Measurements from ENCODE around the gene CRTAC1.

The CRTAC1 gene

GRCh38 chr10:97964748-97965147 lies 65.7 kb downstream of the CRTAC1 start:
- no peak overlapping the region for H3K9ac ChIP-seq (ENCODE audit: low read length)
- no peak overlapping the region for H3K27ac ChIP-seq (ENCODE audit: low read depth, low read length)
- H3K36me3 ChIP-seq (ENCODE audit: insufficient read depth, low read length) = no peaks in the 10 kb centered on the region
- no peak overlapping the region for H3K4me3 ChIP-seq (ENCODE audit: low read depth in 1 of 2, low read length in 2 of 2)
- no peaks in the 10 kb centered on the region for H3K27me3 ChIP-seq (ENCODE audit: control insufficient read depth in 1 of 2, insufficient read depth in 2 of 2, low read length in 2 of 2)
- no peaks in the 10 kb centered on the region for H3K9me3 ChIP-seq (ENCODE audit: low read length)
- no peaks in the 10 kb centered on the region for H3K4me1 ChIP-seq (ENCODE audit: insufficient read depth, low read length)

- Histone ChIP-seq H3K9ac (ENCODE audit: low read length) (no peak overlapping the region), H3K36me3 (ENCODE audit: insufficient read depth, low read length) (no peaks in the 10 kb centered on the region), H3K27me3 (ENCODE audit: control insufficient read depth in 1 of 2, insufficient read depth in 2 of 2, low read length in 2 of 2) (no peaks in the 10 kb centered on the region), H3K4me1 (ENCODE audit: insufficient read depth, low read length) (no peaks in the 10 kb centered on the region), H3K9me3 (ENCODE audit: low read length) (no peaks in the 10 kb centered on the region), H3K27ac (ENCODE audit: low read depth, low read length) (no peak overlapping the region), H3K4me3 (ENCODE audit: low read depth in 1 of 2, low read length in 2 of 2) (no peak overlapping the region)
These were observed 68.5 kb downstream of the CRTAC1 start for GRCh38 chr10:97961945-97962344.

GRCh38 chr10:97960269-97961056 lies 70.0 kb downstream of the CRTAC1 start:
- H3K4me3 ChIP-seq (ENCODE audit: low read depth in 1 of 2, low read length in 2 of 2) = no peak overlapping the region
- H3K9me3 ChIP-seq (ENCODE audit: low read length) = no peaks in the 10 kb centered on the region
- no peak overlapping the region for H3K27ac ChIP-seq (ENCODE audit: low read depth, low read length)
- no peak overlapping the region for H3K9ac ChIP-seq (ENCODE audit: low read length)
- no peaks in the 10 kb centered on the region for H3K27me3 ChIP-seq (ENCODE audit: control insufficient read depth in 1 of 2, insufficient read depth in 2 of 2, low read length in 2 of 2)
- H3K4me1 ChIP-seq (ENCODE audit: insufficient read depth, low read length) = no peaks in the 10 kb centered on the region
- H3K36me3 ChIP-seq (ENCODE audit: insufficient read depth, low read length) = no peaks in the 10 kb centered on the region

- Histone ChIP-seq H3K27ac (ENCODE audit: low read depth, low read length) (no peak overlapping the region), H3K4me1 (ENCODE audit: insufficient read depth, low read length) (no peaks in the 10 kb centered on the region), H3K4me3 (ENCODE audit: low read depth in 1 of 2, low read length in 2 of 2) (no peak overlapping the region), H3K9ac (ENCODE audit: low read length) (no peak overlapping the region), H3K27me3 (ENCODE audit: control insufficient read depth in 1 of 2, insufficient read depth in 2 of 2, low read length in 2 of 2) (no peaks in the 10 kb centered on the region), H3K36me3 (ENCODE audit: insufficient read depth, low read length) (no peaks in the 10 kb centered on the region), H3K9me3 (ENCODE audit: low read length) (peaks cover 3% of the 10 kb centered on the region)
These were observed 81.0 kb downstream of the CRTAC1 start for GRCh38 chr10:97949462-97949861.

- Histone ChIP-seq H3K27ac (ENCODE audit: low read depth, low read length) (no peak overlapping the region), H3K9me3 (ENCODE audit: low read length) (peaks cover 3% of the 10 kb centered on the region), H3K4me1 (ENCODE audit: insufficient read depth, low read length) (no peaks in the 10 kb centered on the region), H3K4me3 (ENCODE audit: low read depth in 1 of 2, low read length in 2 of 2) (no peak overlapping the region), H3K27me3 (ENCODE audit: control insufficient read depth in 1 of 2, insufficient read depth in 2 of 2, low read length in 2 of 2) (no peaks in the 10 kb centered on the region), H3K36me3 (ENCODE audit: insufficient read depth, low read length) (no peaks in the 10 kb centered on the region), H3K9ac (ENCODE audit: low read length) (no peak overlapping the region)
These were observed 81.6 kb downstream of the CRTAC1 start for GRCh38 chr10:97948822-97949221.

GRCh38 chr10:97944772-97945171 lies 85.6 kb downstream of the CRTAC1 start:
- H3K27me3 ChIP-seq (ENCODE audit: control insufficient read depth in 1 of 2, insufficient read depth in 2 of 2, low read length in 2 of 2) = no peaks in the 10 kb centered on the region
- H3K36me3 ChIP-seq (ENCODE audit: insufficient read depth, low read length) = no peaks in the 10 kb centered on the region
- H3K27ac ChIP-seq (ENCODE audit: low read depth, low read length) = no peak overlapping the region
- no peaks in the 10 kb centered on the region for H3K4me1 ChIP-seq (ENCODE audit: insufficient read depth, low read length)
- H3K9me3 ChIP-seq (ENCODE audit: low read length) = peaks cover 3% of the 10 kb centered on the region
- no peak overlapping the region for H3K4me3 ChIP-seq (ENCODE audit: low read depth in 1 of 2, low read length in 2 of 2)
- no peak overlapping the region for H3K9ac ChIP-seq (ENCODE audit: low read length)

GRCh38 chr10:97943294-97943693 lies 87.1 kb downstream of the CRTAC1 start:
- H3K4me3 ChIP-seq (ENCODE audit: low read depth in 1 of 2, low read length in 2 of 2) = no peak overlapping the region
- no peak overlapping the region for H3K27ac ChIP-seq (ENCODE audit: low read depth, low read length)
- no peaks in the 10 kb centered on the region for H3K27me3 ChIP-seq (ENCODE audit: control insufficient read depth in 1 of 2, insufficient read depth in 2 of 2, low read length in 2 of 2)
- H3K9ac ChIP-seq (ENCODE audit: low read length) = no peak overlapping the region
- H3K4me1 ChIP-seq (ENCODE audit: insufficient read depth, low read length) = no peaks in the 10 kb centered on the region
- no peaks in the 10 kb centered on the region for H3K36me3 ChIP-seq (ENCODE audit: insufficient read depth, low read length)
- peaks cover 3% of the 10 kb centered on the region for H3K9me3 ChIP-seq (ENCODE audit: low read length)

GRCh38 chr10:97940534-97940933 lies 89.9 kb downstream of the CRTAC1 start:
- H3K9me3 ChIP-seq (ENCODE audit: low read length) = peaks cover 3% of the 10 kb centered on the region
- no peak overlapping the region for H3K4me3 ChIP-seq (ENCODE audit: low read depth in 1 of 2, low read length in 2 of 2)
- H3K9ac ChIP-seq (ENCODE audit: low read length) = no peak overlapping the region
- no peak overlapping the region for H3K27ac ChIP-seq (ENCODE audit: low read depth, low read length)
- H3K36me3 ChIP-seq (ENCODE audit: insufficient read depth, low read length) = no peaks in the 10 kb centered on the region
- H3K4me1 ChIP-seq (ENCODE audit: insufficient read depth, low read length) = no peaks in the 10 kb centered on the region
- H3K27me3 ChIP-seq (ENCODE audit: control insufficient read depth in 1 of 2, insufficient read depth in 2 of 2, low read length in 2 of 2) = no peaks in the 10 kb centered on the region

GRCh38 chr10:97939446-97939990 lies 90.9 kb downstream of the CRTAC1 start:
- no peak overlapping the region for H3K27ac ChIP-seq (ENCODE audit: low read depth, low read length)
- no peaks in the 10 kb centered on the region for H3K9me3 ChIP-seq (ENCODE audit: low read length)
- no peaks in the 10 kb centered on the region for H3K4me1 ChIP-seq (ENCODE audit: insufficient read depth, low read length)
- no peaks in the 10 kb centered on the region for H3K27me3 ChIP-seq (ENCODE audit: control insufficient read depth in 1 of 2, insufficient read depth in 2 of 2, low read length in 2 of 2)
- no peaks in the 10 kb centered on the region for H3K36me3 ChIP-seq (ENCODE audit: insufficient read depth, low read length)
- H3K4me3 ChIP-seq (ENCODE audit: low read depth in 1 of 2, low read length in 2 of 2) = no peak overlapping the region
- no peak overlapping the region for H3K9ac ChIP-seq (ENCODE audit: low read length)

- no peaks in the 10 kb centered on the region for H3K9me3 ChIP-seq (ENCODE audit: low read length)
- H3K4me1 ChIP-seq (ENCODE audit: insufficient read depth, low read length) = no peaks in the 10 kb centered on the region
- H3K27me3 ChIP-seq (ENCODE audit: control insufficient read depth in 1 of 2, insufficient read depth in 2 of 2, low read length in 2 of 2) = no peaks in the 10 kb centered on the region
- no peak overlapping the region for H3K27ac ChIP-seq (ENCODE audit: low read depth, low read length)
- H3K36me3 ChIP-seq (ENCODE audit: insufficient read depth, low read length) = no peaks in the 10 kb centered on the region
- H3K9ac ChIP-seq (ENCODE audit: low read length) = no peak overlapping the region
- no peak overlapping the region for H3K4me3 ChIP-seq (ENCODE audit: low read depth in 1 of 2, low read length in 2 of 2)
These were observed 92.5 kb downstream of the CRTAC1 start for GRCh38 chr10:97937928-97938327.

GRCh38 chr10:97937054-97937453 lies 93.4 kb downstream of the CRTAC1 start:
- Histone ChIP-seq H3K4me3 (ENCODE audit: low read depth in 1 of 2, low read length in 2 of 2) (no peak overlapping the region), H3K36me3 (ENCODE audit: insufficient read depth, low read length) (no peaks in the 10 kb centered on the region), H3K4me1 (ENCODE audit: insufficient read depth, low read length) (no peaks in the 10 kb centered on the region), H3K27me3 (ENCODE audit: control insufficient read depth in 1 of 2, insufficient read depth in 2 of 2, low read length in 2 of 2) (no peaks in the 10 kb centered on the region), H3K9me3 (ENCODE audit: low read length) (no peaks in the 10 kb centered on the region), H3K9ac (ENCODE audit: low read length) (no peak overlapping the region), H3K27ac (ENCODE audit: low read depth, low read length) (no peak overlapping the region)

- H3K9me3 ChIP-seq (ENCODE audit: low read length) = no peaks in the 10 kb centered on the region
- H3K27me3 ChIP-seq (ENCODE audit: control insufficient read depth in 1 of 2, insufficient read depth in 2 of 2, low read length in 2 of 2) = no peaks in the 10 kb centered on the region
- no peaks in the 10 kb centered on the region for H3K36me3 ChIP-seq (ENCODE audit: insufficient read depth, low read length)
- no peak overlapping the region for H3K9ac ChIP-seq (ENCODE audit: low read length)
- no peak overlapping the region for H3K4me3 ChIP-seq (ENCODE audit: low read depth in 1 of 2, low read length in 2 of 2)
- no peaks in the 10 kb centered on the region for H3K4me1 ChIP-seq (ENCODE audit: insufficient read depth, low read length)
- no peak overlapping the region for H3K27ac ChIP-seq (ENCODE audit: low read depth, low read length)
These were observed 94.3 kb downstream of the CRTAC1 start for GRCh38 chr10:97936126-97936525.

Measured in muscle layer of colon (tissue), 2 donors.